ENCODE measurements around the gene PPP2R2D.

DNA sequence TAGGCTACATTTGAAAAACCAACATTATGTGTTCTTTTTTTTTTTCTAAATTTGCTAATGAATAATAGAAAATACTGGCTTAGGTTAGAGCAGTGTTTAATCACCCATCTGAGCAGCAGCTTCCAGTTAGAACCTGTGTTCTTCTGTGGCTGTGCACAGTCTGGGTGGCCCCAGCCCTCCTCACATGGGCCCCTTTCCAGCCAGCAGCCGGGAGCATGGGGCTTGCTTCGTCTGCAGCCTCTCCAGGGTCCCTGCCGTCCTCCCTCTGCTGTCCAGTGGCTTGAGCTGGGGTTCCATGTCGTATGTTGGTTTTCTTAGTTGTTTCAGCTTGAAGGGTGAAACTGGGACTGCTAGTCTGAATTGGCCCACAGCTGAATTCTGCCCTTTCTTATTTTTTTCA is 43.6 kb downstream of the PPP2R2D start:
- TF ChIP-seq, protein P1, sequence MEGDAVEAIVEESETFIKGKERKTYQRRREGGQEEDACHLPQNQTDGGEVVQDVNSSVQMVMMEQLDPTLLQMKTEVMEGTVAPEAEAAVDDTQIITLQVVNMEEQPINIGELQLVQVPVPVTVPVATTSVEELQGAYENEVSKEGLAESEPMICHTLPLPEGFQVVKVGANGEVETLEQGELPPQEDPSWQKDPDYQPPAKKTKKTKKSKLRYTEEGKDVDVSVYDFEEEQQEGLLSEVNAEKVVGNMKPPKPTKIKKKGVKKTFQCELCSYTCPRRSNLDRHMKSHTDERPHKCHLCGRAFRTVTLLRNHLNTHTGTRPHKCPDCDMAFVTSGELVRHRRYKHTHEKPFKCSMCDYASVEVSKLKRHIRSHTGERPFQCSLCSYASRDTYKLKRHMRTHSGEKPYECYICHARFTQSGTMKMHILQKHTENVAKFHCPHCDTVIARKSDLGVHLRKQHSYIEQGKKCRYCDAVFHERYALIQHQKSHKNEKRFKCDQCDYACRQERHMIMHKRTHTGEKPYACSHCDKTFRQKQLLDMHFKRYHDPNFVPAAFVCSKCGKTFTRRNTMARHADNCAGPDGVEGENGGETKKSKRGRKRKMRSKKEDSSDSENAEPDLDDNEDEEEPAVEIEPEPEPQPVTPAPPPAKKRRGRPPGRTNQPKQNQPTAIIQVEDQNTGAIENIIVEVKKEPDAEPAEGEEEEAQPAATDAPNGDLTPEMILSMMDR (IDR thresholded peaks at IDR 0.05 in 4 of 5, conservative IDR thresholded peaks at IDR 0.05 in 1 of 5) = no peak
- no peak for TF ChIP-seq POLR2A (IDR thresholded peaks at IDR 0.05)

All from gastrocnemius medialis (tissue), 4 donors.